ENCODE measurements around the gene STAT5A.
"Not testable (repeated sequence)": the region's sequence is repeated elsewhere in the genome, so short reads cannot be mapped to it uniquely, and the experiment has no call there.

Gene STAT5A

DNA sequence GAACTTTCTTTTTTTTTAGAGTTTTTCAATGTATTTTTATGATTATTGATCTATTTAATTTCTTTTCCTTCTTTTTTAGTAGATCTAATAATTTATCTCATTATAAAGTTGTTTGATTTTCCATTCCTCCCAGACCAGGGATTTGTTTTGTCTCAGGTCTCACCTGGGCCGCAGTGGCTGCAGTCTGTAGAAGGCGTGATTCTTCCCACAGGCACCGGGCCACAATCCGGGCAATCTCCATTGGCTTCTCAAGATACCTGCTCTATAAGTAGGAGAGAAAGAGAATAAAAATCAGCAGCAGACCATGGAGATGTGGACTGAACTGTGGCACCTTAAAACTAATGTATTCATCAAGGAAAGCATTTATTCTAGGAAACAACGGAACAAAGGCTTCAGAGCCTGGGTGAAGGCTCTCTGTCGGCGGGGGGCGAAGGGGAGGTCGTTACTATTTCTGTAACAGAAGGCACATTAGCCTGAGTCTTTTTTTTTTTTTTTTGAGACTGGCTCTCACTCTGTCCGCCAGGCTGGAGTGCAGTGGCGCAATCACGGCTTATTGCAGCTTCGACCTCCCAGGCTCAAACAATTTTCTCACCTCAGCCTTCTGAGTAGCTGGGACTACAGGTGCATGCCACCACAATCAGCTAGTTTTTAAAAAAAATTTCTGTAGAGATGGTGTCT is 57.2 kb downstream of the STAT5A start:
- DNase-seq: peak; percentile 28
- in situ Hi-C loops (cut with MboI; ENCODE audit: low pct_unique_long_range_greater_than_20kb, low sequenced_read_pairs): no loop called here

DNA sequence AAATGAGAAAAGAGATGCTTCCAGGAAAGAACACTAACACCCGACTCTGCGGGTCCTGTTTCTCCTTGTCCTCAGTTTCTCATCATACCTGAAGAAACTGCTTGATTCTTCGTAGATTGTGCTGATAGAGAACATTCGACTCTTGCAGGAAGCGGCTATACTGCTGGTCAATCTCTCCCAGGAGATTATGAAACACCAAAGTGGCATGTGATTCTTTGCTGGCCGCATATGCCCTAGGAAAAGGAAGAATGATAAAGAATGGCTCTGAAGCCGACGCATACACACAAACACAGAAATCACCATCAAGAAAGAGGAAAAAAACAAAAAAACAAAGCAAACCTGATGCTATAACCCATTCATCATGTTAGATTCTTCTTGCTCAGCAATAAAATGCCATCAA is 58.2 kb downstream of the STAT5A start:
- in situ Hi-C loops (cut with MboI; ENCODE audit: low pct_unique_long_range_greater_than_20kb, low sequenced_read_pairs): no loop called here
- DNase-seq: no peak

DNA sequence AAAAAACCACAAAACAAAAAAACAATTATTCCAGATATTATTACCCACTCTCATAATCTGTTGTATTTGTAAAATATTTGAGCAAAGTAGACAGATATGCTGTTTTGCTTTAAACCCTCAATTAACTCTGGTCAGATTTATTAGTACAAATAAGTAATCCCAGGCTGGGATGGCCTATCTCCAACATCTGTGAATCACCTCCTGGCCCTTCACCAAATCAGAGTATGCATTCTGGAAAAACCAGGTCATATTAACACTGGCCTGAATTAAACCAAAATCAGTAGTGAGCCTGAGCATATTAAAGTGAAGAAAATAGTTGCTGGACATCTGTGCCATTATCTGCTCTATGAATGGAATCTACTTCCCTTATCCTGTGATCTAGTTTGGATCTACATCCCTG is 58.9 kb downstream of the STAT5A start:
- in situ Hi-C loops (cut with MboI; ENCODE audit: low pct_unique_long_range_greater_than_20kb, low sequenced_read_pairs): no loop called here
- no peak for DNase-seq

DNA sequence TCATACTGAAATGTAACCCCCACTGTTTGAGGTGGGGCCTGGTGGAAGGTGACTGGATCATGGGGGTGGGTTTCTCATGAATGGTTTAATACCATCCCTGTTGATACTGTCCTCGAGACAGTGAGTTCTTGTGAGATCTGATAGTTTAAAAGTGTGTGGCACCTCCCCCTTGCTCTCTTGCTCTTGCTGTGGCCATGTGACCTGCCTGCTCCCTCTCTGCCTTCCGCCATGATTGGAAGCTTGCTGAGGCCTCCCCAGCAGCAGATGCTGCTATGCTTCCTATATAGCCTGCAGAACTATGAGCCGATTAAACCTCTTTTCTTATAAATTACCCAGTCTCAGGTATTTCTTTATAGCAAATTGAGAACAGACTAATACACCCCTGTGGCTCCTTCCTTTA is 59.3 kb downstream of the STAT5A start:
- DNase-seq: no peak
- in situ Hi-C loops (cut with MboI; ENCODE audit: low pct_unique_long_range_greater_than_20kb, low sequenced_read_pairs): no loop called here

- DNase-seq: no peak
- in situ Hi-C loops (cut with MboI; ENCODE audit: low pct_unique_long_range_greater_than_20kb, low sequenced_read_pairs): no loop called here
These were observed 59.8 kb downstream of the STAT5A start for GRCh38 chr17:42348104-42348503.

DNA sequence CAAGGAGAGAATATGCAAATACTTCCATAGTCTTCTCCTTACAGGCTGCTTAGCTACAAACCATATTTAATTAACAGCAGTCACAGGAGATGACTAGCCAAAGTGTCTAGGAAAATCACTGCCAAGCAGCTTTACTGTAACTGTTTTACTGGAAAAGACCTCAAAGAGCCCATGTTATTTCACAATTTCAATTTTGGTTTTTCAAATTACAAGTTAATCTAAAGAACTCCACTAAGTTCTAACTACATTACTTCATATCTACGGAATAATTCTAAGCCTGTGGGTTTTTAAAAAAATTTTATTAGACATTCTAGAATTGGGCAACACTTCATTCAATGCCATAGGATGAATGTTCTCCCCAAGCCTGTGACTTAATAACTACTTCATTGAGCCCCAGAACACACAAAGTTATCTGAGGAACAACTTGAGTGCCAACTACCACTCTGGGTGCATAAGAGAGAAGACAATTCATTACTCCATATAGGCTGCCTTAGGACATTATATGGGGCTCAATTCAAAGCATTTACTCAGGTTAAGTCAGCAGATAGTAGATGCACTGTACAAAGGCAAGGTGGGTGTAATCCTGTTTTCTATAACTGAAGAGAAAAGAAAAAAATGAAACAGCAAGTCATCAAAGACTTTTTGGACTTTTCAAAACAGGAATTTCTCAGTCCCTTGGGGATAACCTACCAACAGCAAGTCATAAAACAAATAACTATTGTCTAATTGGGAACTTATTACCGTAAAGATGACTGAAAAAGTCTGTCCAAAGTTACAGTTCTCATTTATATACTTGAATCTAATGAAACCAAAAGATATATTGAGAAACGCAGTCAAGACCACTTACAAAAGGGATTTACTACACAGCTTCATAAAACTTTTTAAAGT is 66.9 kb downstream of the STAT5A start:
- in situ Hi-C loops (cut with MboI; ENCODE audit: low pct_unique_long_range_greater_than_20kb, low sequenced_read_pairs): no loop called here
- DNase-seq: no peak

DNA sequence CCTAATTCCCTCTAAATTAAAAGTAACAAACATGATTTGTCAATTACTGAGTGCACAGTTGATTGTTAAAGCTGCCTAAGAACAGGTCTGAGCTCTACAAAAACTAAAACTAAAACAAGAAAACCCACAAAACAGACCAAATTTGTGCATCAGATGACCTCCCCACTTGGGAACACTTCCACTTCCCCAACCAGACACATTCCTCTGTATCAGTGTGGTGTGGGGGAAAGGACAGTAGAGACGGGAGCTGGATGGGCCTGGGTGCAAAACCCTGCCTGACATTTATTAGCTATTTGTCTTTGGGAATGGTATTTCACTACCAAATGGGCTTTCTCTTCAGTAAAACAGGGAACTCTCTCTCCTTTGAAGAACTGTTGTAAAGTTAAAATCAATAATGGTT is 70.1 kb downstream of the STAT5A start:
- no peak for DNase-seq
- in situ Hi-C loops (cut with MboI; ENCODE audit: low pct_unique_long_range_greater_than_20kb, low sequenced_read_pairs): no loop called here

- no peak for DNase-seq
- in situ Hi-C loops (cut with MboI; ENCODE audit: low pct_unique_long_range_greater_than_20kb, low sequenced_read_pairs): no loop called here
These were observed 70.8 kb downstream of the STAT5A start for GRCh38 chr17:42359133-42359532.

DNA sequence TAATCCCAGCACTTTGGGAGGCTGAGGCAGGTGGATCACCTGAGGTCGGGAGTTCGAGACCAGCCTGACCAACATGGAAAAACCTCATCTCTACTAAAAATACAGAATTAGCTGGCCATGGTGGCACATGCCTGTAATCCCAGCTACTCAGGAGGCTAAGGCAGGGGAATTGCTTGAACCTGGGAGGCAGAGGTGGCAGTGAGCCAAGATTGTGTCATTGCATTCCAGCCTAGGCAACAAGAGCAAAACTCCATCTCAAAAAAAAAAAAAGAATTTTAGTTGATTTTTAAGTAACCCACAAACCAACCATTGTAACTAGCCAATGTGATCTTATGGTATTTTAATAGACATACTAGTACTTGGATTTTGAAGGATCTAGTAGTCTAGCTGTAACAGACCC is 72.1 kb downstream of the STAT5A start:
- DNase-seq; in situ Hi-C loops (cut with MboI; ENCODE audit: low pct_unique_long_range_greater_than_20kb, low sequenced_read_pairs): not testable (repeated sequence)
